RWPE2 (cell line): Measurements from ENCODE around the gene MBOAT2.

ENCODE experiments used
- ATAC-seq: fragments of 200-7000 bp; cut with Tn5 transposase; 3 replicates; pipeline ENCODE4 v1.9.1; 2021; ENCODE audit warnings: low read depth
- DNase-seq: peaks from one replicate; pipeline ENCODE4 v3.0.0-alpha.2; 2020; ENCODE audit warnings: low spot score
- H3K27ac ChIP-seq: fragments of 450-650 bp; 2 replicates; pipeline ENCODE4 v1.5.1; 2017; ENCODE audit warnings: mild to moderate bottlenecking; ENCODE audit not compliant: poor library complexity, severe bottlenecking
- H3K27me3 ChIP-seq: fragments of 250-450 bp; sonication (Bioruptor Pico); 2 replicates; pipeline ENCODE4 v1.5.1; 2021; ENCODE audit warnings: mild to moderate bottlenecking, moderate library complexity; ENCODE audit not compliant: insufficient read depth, poor library complexity, severe bottlenecking
- H3K36me3 ChIP-seq: fragments of 250-450 bp; sonication (Bioruptor Pico); 2 replicates; pipeline ENCODE4 v1.5.1; 2020; ENCODE audit warnings: low read depth, mild to moderate bottlenecking, moderate library complexity
- H3K4me1 ChIP-seq: fragments of 250-450 bp; sonication (Bioruptor Pico); 2 replicates; pipeline ENCODE4 v1.5.1; 2021; ENCODE audit warnings: mild to moderate bottlenecking, moderate library complexity; ENCODE audit not compliant: insufficient read depth, poor library complexity, severe bottlenecking
- H3K4me3 ChIP-seq: fragments of 250-450 bp; sonication (Bioruptor Pico); 2 replicates; pipeline ENCODE4 v1.5.1; 2021; ENCODE audit warnings: mild to moderate bottlenecking, moderate library complexity; ENCODE audit not compliant: severe bottlenecking
- H3K9me3 ChIP-seq: fragments of 250-450 bp; sonication (Bioruptor Pico); 2 replicates; pipeline ENCODE4 v1.5.1; 2021; ENCODE audit warnings: mild to moderate bottlenecking, moderate library complexity; ENCODE audit not compliant: severe bottlenecking
- TF ChIP-seq, protein P1 (sequence below): fragments of 450-650 bp; IDR thresholded peaks from one replicate; pipeline ENCODE4 v1.5.1; 2017; ENCODE audit warnings: mild to moderate bottlenecking, moderate library complexity; ENCODE audit not compliant: poor library complexity, severe bottlenecking

The MBOAT2 gene

GRCh38 chr2:8927510-8928455 is 75.7 kb downstream of the MBOAT2 start:
- H3K27me3 ChIP-seq, result no peaks in the 10 kb centered on the region
- DNase-seq, result no peak
- H3K9me3 ChIP-seq, result no peaks in the 10 kb centered on the region
- no peak overlapping the region for H3K4me3 ChIP-seq
- ATAC-seq, result no peak
- TF ChIP-seq, protein P1, sequence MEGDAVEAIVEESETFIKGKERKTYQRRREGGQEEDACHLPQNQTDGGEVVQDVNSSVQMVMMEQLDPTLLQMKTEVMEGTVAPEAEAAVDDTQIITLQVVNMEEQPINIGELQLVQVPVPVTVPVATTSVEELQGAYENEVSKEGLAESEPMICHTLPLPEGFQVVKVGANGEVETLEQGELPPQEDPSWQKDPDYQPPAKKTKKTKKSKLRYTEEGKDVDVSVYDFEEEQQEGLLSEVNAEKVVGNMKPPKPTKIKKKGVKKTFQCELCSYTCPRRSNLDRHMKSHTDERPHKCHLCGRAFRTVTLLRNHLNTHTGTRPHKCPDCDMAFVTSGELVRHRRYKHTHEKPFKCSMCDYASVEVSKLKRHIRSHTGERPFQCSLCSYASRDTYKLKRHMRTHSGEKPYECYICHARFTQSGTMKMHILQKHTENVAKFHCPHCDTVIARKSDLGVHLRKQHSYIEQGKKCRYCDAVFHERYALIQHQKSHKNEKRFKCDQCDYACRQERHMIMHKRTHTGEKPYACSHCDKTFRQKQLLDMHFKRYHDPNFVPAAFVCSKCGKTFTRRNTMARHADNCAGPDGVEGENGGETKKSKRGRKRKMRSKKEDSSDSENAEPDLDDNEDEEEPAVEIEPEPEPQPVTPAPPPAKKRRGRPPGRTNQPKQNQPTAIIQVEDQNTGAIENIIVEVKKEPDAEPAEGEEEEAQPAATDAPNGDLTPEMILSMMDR, result no peak
- no peak overlapping the region for H3K27ac ChIP-seq
- H3K36me3 ChIP-seq, result peaks cover 10% of the 10 kb centered on the region
- H3K4me1 ChIP-seq, result peaks cover 6% of the 10 kb centered on the region

- no peaks in the 10 kb centered on the region for H3K9me3 ChIP-seq
- TF ChIP-seq, protein P1, result no peak
- DNase-seq (no peak), ATAC-seq (no peak)
- H3K4me1 ChIP-seq, result peaks cover 6% of the 10 kb centered on the region
- no peak overlapping the region for H3K27ac ChIP-seq
- no peaks in the 10 kb centered on the region for H3K27me3 ChIP-seq
- no peak overlapping the region for H3K4me3 ChIP-seq
- H3K36me3 ChIP-seq, result peaks cover 11% of the 10 kb centered on the region
These were observed 77.1 kb downstream of the MBOAT2 start for GRCh38 chr2:8926356-8926755.

DNA sequence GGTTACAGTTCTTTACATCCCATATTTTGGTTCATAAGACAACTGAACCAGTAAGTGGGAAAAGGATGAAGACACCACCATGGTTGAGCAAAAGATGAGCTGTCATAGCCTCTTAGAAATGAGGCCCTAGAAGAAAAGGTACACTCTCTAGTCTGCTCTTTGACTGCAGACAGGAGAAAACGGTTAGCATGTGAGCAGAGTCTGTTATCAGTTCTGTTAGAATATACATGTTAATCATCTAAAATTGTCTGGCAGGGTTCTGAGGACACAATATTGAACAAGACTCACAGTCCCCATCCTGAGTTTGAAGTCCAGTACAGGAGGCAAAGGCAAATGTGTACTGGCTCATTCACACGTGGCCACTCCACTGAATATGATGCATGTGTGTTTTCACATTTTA is 78.1 kb downstream of the MBOAT2 start:
- H3K4me3 ChIP-seq, result no peak overlapping the region
- no peaks in the 10 kb centered on the region for H3K9me3 ChIP-seq
- ATAC-seq (no peak), DNase-seq (no peak)
- peaks cover 6% of the 10 kb centered on the region for H3K4me1 ChIP-seq
- no peak overlapping the region for H3K27ac ChIP-seq
- no peaks in the 10 kb centered on the region for H3K27me3 ChIP-seq
- TF ChIP-seq, protein P1, result no peak
- peaks cover 14% of the 10 kb centered on the region for H3K36me3 ChIP-seq

- Histone ChIP-seq H3K27ac (no peak overlapping the region), H3K4me3 (no peak overlapping the region), H3K27me3 (no peaks in the 10 kb centered on the region), H3K36me3 (peaks cover 16% of the 10 kb centered on the region), H3K9me3 (no peaks in the 10 kb centered on the region), H3K4me1 (peaks cover 6% of the 10 kb centered on the region)
- TF ChIP-seq, protein P1, result no peak
- ATAC-seq (peak; percentile 58; the same call in 2 of the 3 replicates), DNase-seq (no peak)
These were observed 80.3 kb downstream of the MBOAT2 start for GRCh38 chr2:8923183-8923582.

GRCh38 chr2:8922431-8922830 is 81.1 kb downstream of the MBOAT2 start:
- Histone ChIP-seq H3K27ac (no peak overlapping the region), H3K9me3 (no peaks in the 10 kb centered on the region), H3K4me3 (no peak overlapping the region), H3K27me3 (no peaks in the 10 kb centered on the region), H3K4me1 (peaks cover 12% of the 10 kb centered on the region), H3K36me3 (peaks cover 14% of the 10 kb centered on the region)
- DNase-seq (no peak), ATAC-seq (no peak)
- TF ChIP-seq, protein P1, result no peak
